GM21390 (cell line): Measurements from ENCODE around the gene NATD1.

ENCODE experiments used
- ATAC-seq: cut with Tn5 transposase; IDR thresholded peaks from one replicate; pipeline ENCODE4 v1.9.1; 2021; ENCODE audit not compliant: unreplicated experiment

Gene NATD1

GRCh38 chr17:21275579-21276263 is 22.5 kb upstream of the NATD1 start:
- ATAC-seq = peak; percentile 89

- ATAC-seq = peak; percentile 9
Observed at GRCh38 chr17:21275047-21275578, 21.9 kb upstream of the NATD1 start.

DNA sequence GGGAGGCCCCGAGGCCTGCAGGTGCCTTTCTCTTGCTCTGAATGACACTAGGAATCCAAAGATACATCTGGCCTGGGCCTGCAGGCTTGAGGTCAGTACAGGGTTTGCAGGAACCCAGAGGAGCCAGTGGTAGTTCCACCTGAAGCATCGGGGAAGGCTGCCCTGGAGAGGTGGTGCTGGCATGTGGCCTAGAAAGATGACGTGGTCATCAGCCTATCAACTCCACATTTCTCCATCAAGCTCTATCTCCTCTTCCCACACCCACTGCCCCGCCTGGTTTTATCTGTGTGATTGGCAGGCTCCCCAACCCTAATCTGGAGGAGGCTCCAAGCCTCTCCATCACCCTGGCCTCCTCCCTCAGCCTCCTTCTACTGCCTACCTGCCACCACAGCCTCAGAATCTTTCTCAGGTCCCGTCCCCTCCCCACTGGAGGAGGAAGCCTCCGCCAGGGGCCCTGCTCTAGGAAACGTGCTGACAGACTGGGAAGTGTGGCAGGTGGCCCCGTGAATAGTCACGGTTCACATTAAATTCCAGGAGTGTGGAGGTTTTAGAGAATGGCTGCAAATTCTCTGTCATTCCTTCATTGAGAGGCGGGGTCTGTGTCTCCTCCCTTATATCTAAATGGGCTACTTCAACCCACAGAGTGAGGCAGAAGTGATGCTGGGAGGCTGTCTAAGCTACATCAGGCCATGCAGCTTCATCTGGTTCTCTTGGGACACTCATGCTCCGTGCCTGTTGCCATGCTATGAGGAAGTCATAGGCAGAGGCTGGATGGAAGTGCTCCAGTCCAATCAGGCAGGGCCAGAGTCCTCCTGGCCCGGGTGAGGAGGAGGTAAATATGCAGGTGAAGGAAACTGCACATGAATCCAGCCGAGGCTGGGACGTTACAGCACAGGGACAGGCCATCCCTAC is 19.9 kb upstream of the NATD1 start:
- ATAC-seq = no peak

DNA sequence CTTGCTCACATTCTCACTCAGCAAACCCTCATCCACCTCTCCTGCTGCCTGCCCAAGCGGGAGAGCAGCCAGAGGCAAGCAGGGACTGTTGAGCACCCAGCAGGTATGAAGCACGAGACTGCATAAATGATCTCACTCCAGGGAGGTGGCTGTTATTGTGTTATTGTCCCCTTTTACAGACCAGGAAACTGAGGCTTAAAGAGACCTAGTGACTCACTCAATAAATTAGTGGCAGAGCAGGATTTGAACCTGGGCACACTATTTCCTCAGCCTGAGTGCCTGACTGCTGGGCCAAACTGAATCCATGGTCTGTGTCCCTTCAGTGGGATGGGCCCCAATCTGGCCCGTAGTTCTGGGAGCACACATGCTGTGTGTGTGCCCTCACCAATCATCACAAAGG is 19.0 kb upstream of the NATD1 start:
- no peak for ATAC-seq

DNA sequence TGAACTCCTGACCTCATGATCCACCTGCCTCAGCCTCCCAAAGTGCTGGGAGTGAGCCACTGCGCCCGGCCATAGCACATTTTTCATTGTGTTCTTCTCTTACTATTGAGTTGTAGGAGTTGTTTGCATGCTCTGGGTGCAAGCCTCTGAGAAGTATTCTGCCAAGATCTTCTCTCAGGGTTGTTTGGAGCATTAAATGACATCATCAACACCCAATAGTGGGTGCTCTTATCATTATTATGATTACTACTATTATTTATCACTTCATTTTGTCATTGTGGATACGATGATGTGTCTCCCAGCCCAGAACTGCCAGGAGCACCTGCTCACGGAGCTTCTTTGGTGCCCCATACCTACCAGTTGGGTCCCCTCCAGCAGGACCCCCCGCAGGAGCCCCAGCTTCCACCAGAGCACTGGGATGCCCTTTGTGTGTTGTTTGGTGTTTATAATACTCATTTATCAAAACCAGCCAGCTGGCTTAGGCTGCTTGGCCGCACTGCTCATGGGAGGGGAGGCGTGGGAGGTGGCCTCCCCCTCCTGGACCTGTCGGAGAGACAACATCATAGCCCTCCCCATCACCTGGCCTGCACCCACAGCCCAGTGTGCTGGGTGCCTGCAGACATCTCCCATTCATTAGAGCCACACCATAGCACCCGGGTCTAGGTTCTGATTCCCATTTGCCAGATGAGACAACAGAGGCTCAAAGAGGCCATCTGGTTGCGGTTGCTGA is 18.4 kb upstream of the NATD1 start:
- ATAC-seq = no peak

GRCh38 chr17:21269394-21269793 is 16.2 kb upstream of the NATD1 start:
- ATAC-seq = no peak

- ATAC-seq = no peak
Observed at GRCh38 chr17:21268596-21269188, 15.5 kb upstream of the NATD1 start.

- no peak for ATAC-seq
Observed at GRCh38 chr17:21263376-21263775, 10.2 kb upstream of the NATD1 start.

- no peak for ATAC-seq
Observed at GRCh38 chr17:21262259-21262993, 9.2 kb upstream of the NATD1 start.

DNA sequence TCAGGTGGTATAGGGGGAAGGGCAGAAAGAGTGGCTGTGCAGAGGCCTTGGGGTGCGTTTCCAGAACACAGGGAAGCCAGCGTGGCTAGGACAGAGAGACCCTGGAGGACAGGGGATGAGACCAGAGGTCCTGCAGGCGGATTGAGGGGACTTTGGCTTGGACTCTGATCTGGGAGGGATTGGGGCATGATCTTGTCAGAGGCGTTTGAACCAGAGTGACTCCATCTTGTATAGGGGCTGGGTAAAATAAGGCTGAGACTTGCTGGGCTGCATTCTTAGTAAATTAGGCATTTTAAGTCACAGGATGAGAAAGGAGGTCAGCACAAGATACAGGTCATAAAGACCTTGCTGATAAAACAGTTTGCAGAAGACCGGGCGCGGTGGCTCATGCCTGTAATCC is 5.4 kb upstream of the NATD1 start:
- no peak for ATAC-seq

GRCh38 chr17:21253646-21254441 is 634 bp upstream of the NATD1 start:
- peak; percentile 8 for ATAC-seq

GRCh38 chr17:21252289-21252795 is 868 bp downstream of the NATD1 start:
- ATAC-seq = peak; percentile 4

DNA sequence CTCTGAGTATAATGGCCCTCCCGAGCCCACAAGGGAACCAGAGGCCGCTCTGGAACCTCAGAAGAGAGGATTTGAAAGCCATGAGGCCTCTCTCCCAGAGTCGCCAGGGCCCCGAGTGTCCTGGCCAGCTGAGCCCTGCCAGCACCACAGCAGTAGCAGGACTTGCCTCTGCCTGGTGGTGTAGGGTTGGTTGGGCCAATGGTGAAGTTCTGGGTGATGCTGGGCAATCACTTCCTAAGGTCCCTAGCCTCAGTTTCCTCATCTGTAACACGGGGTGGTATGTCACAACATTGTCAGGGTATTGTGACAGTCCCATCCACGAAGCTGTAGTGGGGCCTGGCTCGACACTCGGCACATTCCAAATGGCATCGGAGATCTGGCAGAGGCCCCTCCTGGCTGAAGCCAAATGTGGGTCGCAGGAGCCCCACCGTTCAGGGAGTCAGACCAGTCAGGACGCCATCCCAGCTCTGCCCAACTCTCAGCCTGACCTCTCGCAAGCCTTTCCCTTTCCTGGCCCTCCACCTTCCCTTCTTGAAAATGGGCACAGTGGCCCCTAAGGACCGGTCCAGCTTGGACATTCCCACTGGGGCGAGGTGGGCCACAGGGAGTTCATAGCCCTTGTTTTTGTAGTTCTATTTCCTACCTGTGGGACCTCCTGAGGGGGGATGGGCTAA is 1.7 kb downstream of the NATD1 start:
- no peak for ATAC-seq

GRCh38 chr17:21250854-21251253 is 2.4 kb downstream of the NATD1 start:
- ATAC-seq = no peak

- ATAC-seq = no peak
Observed at GRCh38 chr17:21249920-21250703, 3.1 kb downstream of the NATD1 start.

GRCh38 chr17:21249086-21249795 is 4.0 kb downstream of the NATD1 start:
- ATAC-seq = no peak

DNA sequence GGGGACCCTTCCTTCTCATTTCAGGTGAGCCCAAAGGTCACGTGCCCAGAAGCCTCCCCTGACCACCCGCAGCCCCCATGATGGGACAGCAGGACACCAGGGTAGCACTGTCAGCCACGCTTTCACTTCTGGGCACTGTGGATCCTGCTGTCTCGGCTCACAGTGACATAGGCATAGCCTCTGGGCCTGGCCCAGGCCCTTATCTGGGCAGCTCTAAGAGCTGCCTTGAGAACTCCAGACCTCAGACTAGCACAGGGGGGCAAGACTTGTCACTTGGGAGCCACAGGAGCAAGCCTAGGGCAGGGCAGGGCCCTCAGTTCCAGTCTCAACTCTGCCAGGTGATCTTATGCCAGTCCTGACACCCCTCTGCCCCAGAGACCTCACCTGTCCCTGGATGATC is 4.7 kb downstream of the NATD1 start:
- no peak for ATAC-seq
